Measurements from ENCODE around the gene ZCWPW1.
"Not testable (repeated sequence)": the region's sequence is repeated elsewhere in the genome, so short reads cannot be mapped to it uniquely, and the experiment has no call there.

ZCWPW1 gene

GRCh38 chr7:100366411-100367250 lies 61.9 kb downstream of the ZCWPW1 start:
- DNase-seq (ENCODE audit: low read depth) = no peak
- TF ChIP-seq CTCF (IDR thresholded peaks at IDR 0.05; ENCODE audit: low read depth, low read length, missing control alignments) = no peak
- in situ Hi-C loops (cut with HindIII; ENCODE audit: low sequenced_read_pairs) = no loop called here
- no peak overlapping the region for H3K4me3 ChIP-seq (ENCODE audit: low read depth, low read length)

- DNase-seq (ENCODE audit: low read depth); in situ Hi-C loops (cut with HindIII; ENCODE audit: low sequenced_read_pairs): not testable (repeated sequence)
These were observed 62.5 kb downstream of the ZCWPW1 start for GRCh38 chr7:100365998-100366367.

GRCh38 chr7:100364480-100364879 lies 64.0 kb downstream of the ZCWPW1 start:
- H3K4me3 ChIP-seq (ENCODE audit: low read depth, low read length) = no peak overlapping the region
- no peak for DNase-seq (ENCODE audit: low read depth)
- no peak for TF ChIP-seq CTCF (IDR thresholded peaks at IDR 0.05; ENCODE audit: low read depth, low read length, missing control alignments)
- in situ Hi-C loops (cut with HindIII; ENCODE audit: low sequenced_read_pairs) = no loop called here

More at GRCh38 chr7:100365998-100366367, 62.5 kb downstream of the ZCWPW1 start:
- not testable (repeated sequence) for H3K4me3 ChIP-seq (ENCODE audit: low read depth, low read length)

GRCh38 chr7:100363797-100364196 lies 64.7 kb downstream of the ZCWPW1 start:
- DNase-seq (ENCODE audit: low read depth); H3K4me3 ChIP-seq (ENCODE audit: low read depth, low read length); in situ Hi-C loops (cut with HindIII; ENCODE audit: low sequenced_read_pairs): not testable (repeated sequence)

- in situ Hi-C loops (cut with HindIII; ENCODE audit: low sequenced_read_pairs) = no loop called here
- no peak for DNase-seq (ENCODE audit: low read depth)
- TF ChIP-seq CTCF (IDR thresholded peaks at IDR 0.05; ENCODE audit: low read depth, low read length, missing control alignments) = no peak
- H3K4me3 ChIP-seq (ENCODE audit: low read depth, low read length) = no peak overlapping the region
These were observed 65.4 kb downstream of the ZCWPW1 start for GRCh38 chr7:100363098-100363497.

- in situ Hi-C loops (cut with HindIII; ENCODE audit: low sequenced_read_pairs) = no loop called here
- no peak overlapping the region for H3K4me3 ChIP-seq (ENCODE audit: low read depth, low read length)
- no peak for DNase-seq (ENCODE audit: low read depth)
- TF ChIP-seq CTCF (IDR thresholded peaks at IDR 0.05; ENCODE audit: low read depth, low read length, missing control alignments) = no peak
These were observed 68.2 kb downstream of the ZCWPW1 start for GRCh38 chr7:100360135-100360854.

GRCh38 chr7:100358857-100359212 lies 69.7 kb downstream of the ZCWPW1 start:
- DNase-seq (ENCODE audit: low read depth) = no peak
- no peak overlapping the region for H3K4me3 ChIP-seq (ENCODE audit: low read depth, low read length)
- TF ChIP-seq CTCF (IDR thresholded peaks at IDR 0.05; ENCODE audit: low read depth, low read length, missing control alignments) = no peak
- in situ Hi-C loops (cut with HindIII; ENCODE audit: low sequenced_read_pairs) = no loop called here

Data from astrocyte of the cerebellum (primary cell).